Ishikawa (cell line): ENCODE data around the gene ARSI.

Experiments used
- EGR1 ChIP-seq: IDR thresholded peaks from 2 replicates; pipeline ENCODE4 v1.6.1; 2012
- EP300 ChIP-seq: IDR thresholded peaks from 2 replicates; pipeline ENCODE4 v1.6.1; 2012; ENCODE audit warnings: borderline replicate concordance
- NFIC ChIP-seq: IDR thresholded peaks from 2 replicates; pipeline ENCODE4 v1.6.1; 2012
- RAD21 ChIP-seq: IDR thresholded peaks from 2 replicates; pipeline ENCODE4 v1.6.1; 2012; ENCODE audit warnings: low read depth
- REST ChIP-seq: IDR thresholded peaks from 2 replicates; pipeline ENCODE4 v1.6.1; 2012; ENCODE audit warnings: low read depth, mild to moderate bottlenecking
- TAF1 ChIP-seq: IDR thresholded peaks from 2 replicates; pipeline ENCODE4 v1.6.1; 2012; ENCODE audit warnings: low read depth, mild to moderate bottlenecking
- YY1 ChIP-seq: IDR thresholded peaks from 2 replicates; pipeline ENCODE4 v1.6.1; 2012; ENCODE audit warnings: low read depth
- TF ChIP-seq, protein P1 (sequence below): IDR thresholded peaks from 2 replicates; pipeline ENCODE4 v1.6.1; 2012

DNA sequence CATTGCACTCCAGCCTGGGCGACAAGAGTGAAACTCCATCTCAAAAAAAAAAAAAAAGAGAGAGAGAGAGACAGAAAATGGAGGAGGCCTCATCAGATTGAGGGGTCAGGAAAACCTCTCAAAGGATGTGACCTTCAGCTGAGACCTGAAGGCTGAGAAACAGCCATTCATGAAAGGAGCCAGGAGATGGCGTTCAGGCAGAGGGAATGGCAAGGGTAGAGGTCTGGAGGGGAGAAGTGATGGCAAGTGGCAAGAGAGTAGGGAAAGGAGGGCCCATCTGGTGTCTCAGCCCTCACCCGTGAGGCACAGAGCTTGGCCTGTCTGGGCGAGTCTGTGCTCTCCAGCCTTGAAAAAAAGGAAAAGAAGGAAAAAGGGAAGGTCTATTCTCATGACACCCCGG, 30.2 kb downstream of the ARSI start:
- TF ChIP-seq REST (no peak), RAD21 (peak; percentile 73), EGR1 (no peak), YY1 (no peak), EP300 (no peak), NFIC (no peak), TAF1 (no peak)
- TF ChIP-seq, protein P1, sequence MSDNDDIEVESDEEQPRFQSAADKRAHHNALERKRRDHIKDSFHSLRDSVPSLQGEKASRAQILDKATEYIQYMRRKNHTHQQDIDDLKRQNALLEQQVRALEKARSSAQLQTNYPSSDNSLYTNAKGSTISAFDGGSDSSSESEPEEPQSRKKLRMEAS: no peak
